NCI-H226 (cell line): ENCODE results near the gene COMTD1.
"Not testable (repeated sequence)": the region's sequence is repeated elsewhere in the genome, so short reads cannot be mapped to it uniquely, and the experiment has no call there.

ENCODE experiments used
- DNase-seq: peaks from one replicate; pipeline ENCODE4 v3.0.0-alpha.2; 2015

COMTD1 gene

GRCh38 chr10:75189266-75190096 is 46.3 kb downstream of the COMTD1 start:
- DNase-seq = no peak

DNA sequence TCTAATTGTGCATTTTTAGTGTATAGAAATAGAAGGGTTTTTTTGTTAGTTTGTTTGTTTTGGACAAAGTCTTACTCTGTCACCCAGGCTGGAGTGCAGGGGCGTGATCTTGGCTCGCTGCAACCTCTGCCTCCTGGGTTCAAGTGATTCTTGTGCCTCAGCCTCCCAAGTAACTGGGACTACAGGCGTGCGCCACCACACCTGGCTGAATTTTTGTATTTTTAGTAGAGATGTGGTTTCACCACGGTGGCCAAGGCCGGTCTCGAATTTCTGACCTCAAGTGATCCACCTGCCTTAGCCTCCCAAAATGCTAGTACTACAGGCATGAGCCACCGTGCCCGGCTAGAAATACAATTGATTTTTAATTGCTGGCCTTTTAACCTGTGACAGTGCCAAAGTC is 47.2 kb downstream of the COMTD1 start:
- not testable (repeated sequence) for DNase-seq

DNA sequence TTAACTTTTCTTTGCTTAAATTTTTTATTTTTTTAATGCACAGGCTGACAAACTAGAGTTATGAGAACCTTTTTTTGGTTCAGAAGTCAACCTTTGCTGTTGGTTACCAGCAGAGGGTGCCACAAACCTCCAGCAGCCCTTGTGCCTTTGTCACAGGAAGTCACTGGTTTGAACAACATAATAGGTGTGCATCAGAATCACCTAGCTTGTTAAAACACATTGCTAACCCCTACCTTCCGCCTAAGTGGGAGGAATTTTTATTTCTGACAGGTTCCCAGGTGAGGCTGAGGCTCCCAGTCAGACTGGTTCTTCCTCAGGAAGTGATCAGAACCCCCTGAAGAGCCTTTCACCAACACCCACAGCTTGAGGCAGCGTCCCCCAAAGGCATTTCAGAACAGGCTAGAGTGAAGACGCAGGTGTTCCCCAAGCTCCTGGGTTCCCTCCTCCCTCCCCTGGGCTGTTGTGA is 47.8 kb downstream of the COMTD1 start:
- DNase-seq = peak; percentile 21

- DNase-seq = no peak
Measured at GRCh38 chr10:75186310-75186709, 49.4 kb downstream of the COMTD1 start.
